Measurements from ENCODE around the gene MLLT10. TPM values are rescaled to one million over a fixed set of nuclear protein-coding genes. Genes with fewer than 3 reads are reported as not detected.

The MLLT10 gene
- total RNA-seq, 4 donors from 2014 or later: 42.8 to 283 (median 48.5) TPM

DNA sequence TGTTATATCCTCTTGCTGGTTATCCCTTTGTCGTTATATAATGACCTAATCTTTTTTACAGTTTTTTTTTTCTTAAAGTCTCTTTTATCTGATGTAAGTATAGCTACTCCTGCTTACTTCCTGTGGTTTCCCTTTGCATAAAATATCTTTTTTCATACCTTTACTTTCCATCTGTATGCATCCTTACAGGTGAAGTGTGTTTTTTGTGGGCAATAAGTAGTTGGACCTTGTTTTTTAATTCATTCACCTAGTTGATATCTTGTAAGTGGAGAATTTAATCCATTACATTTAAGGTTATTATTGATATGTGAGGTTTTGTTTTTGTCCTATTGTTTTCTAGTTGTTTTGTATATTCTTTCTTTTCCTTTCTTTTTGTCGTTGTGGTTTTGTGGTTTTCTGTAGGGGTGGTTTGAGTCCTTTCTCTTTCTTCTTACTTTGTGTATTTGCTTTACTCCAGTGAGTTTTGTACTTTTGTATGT lies 168.6 kb downstream of the MLLT10 start:
- no peak for DNase-seq (ENCODE audit: low spot score in 2 of 2)
- TF ChIP-seq POLR2A (IDR thresholded peaks at IDR 0.05): no peak
- TF ChIP-seq, protein P1, sequence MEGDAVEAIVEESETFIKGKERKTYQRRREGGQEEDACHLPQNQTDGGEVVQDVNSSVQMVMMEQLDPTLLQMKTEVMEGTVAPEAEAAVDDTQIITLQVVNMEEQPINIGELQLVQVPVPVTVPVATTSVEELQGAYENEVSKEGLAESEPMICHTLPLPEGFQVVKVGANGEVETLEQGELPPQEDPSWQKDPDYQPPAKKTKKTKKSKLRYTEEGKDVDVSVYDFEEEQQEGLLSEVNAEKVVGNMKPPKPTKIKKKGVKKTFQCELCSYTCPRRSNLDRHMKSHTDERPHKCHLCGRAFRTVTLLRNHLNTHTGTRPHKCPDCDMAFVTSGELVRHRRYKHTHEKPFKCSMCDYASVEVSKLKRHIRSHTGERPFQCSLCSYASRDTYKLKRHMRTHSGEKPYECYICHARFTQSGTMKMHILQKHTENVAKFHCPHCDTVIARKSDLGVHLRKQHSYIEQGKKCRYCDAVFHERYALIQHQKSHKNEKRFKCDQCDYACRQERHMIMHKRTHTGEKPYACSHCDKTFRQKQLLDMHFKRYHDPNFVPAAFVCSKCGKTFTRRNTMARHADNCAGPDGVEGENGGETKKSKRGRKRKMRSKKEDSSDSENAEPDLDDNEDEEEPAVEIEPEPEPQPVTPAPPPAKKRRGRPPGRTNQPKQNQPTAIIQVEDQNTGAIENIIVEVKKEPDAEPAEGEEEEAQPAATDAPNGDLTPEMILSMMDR (IDR thresholded peaks at IDR 0.05): no peak
- H3K4me3 ChIP-seq (ENCODE audit: low read depth, poor library complexity, severe bottlenecking): no peak overlapping the region
- intact Hi-C loops (cut with DNase I; ENCODE audit: low total_unique reads): no loop called here
- WGBS, 2 donors: 65 to 67% methylated on average over 2 of the region's 2 CpGs

- 94 to 95% methylated on average over 4 to 5 of the region's 5 CpGs for WGBS, 2 donors
- intact Hi-C loops (cut with DNase I; ENCODE audit: low total_unique reads): no loop called here
- TF ChIP-seq, protein P1 (IDR thresholded peaks at IDR 0.05): no peak
- TF ChIP-seq POLR2A (IDR thresholded peaks at IDR 0.05): no peak
- no peak for DNase-seq (ENCODE audit: low spot score in 2 of 2)
- no peak overlapping the region for H3K4me3 ChIP-seq (ENCODE audit: low read depth, poor library complexity, severe bottlenecking)
Measured at GRCh38 chr10:21705142-21705827, 171.3 kb downstream of the MLLT10 start.

DNA sequence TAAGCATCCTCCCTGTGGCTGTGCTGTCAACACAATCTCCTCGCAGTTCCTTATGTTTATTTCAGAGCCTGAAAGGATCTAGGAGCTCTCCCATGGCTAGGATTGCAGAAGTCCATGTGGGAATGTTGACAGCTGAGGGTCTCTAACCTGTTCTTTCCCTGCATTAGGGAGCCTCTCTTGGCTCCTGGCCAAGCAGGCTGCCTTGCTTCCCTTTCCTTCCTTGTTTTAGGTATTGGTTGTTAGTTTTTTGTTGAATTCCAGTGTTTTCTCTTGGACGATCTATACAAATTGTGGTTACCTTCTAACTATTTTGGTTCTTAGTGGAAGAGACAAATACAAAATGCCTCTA lies 171.8 kb downstream of the MLLT10 start:
- DNase-seq (ENCODE audit: low spot score in 2 of 2): no peak
- 89 to 99% methylated on average over 2 of the region's 2 CpGs for WGBS, 2 donors
- TF ChIP-seq, protein P1 (IDR thresholded peaks at IDR 0.05): no peak
- TF ChIP-seq POLR2A (IDR thresholded peaks at IDR 0.05): no peak
- intact Hi-C loops (cut with DNase I; ENCODE audit: low total_unique reads): no loop called here
- no peak overlapping the region for H3K4me3 ChIP-seq (ENCODE audit: low read depth, poor library complexity, severe bottlenecking)

- no peak overlapping the region for H3K4me3 ChIP-seq (ENCODE audit: low read depth, poor library complexity, severe bottlenecking)
- no peak for DNase-seq (ENCODE audit: low spot score in 2 of 2)
- intact Hi-C loops (cut with DNase I; ENCODE audit: low total_unique reads): no loop called here
- WGBS, 2 donors: 91 to 96% methylated on average over 3 of the region's 3 CpGs
- TF ChIP-seq, protein P1 (IDR thresholded peaks at IDR 0.05): no peak
- no peak for TF ChIP-seq POLR2A (IDR thresholded peaks at IDR 0.05)
Measured at GRCh38 chr10:21707498-21707897, 173.5 kb downstream of the MLLT10 start.

DNA sequence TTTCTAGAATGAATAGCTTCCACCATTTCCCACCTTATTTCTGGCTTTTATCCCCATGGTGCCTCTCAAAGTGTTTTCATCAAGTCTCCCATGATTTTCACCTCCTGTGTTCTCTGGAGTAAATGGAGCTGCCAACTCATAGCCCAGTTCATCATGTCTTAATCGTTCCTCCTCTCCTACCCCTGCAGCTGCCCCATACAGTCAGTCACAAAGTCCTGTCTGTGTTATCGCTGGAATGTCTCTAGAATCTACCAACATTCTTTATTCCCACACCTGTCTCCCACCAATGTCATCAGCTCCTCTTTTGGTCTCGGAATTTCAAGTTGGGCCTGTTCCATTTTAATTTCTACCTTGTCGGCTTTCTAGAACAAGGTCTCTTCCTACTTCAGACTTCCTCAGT lies 178.9 kb downstream of the MLLT10 start:
- WGBS, 2 donors: 92 to 94% methylated on average over 4 of the region's 4 CpGs
- intact Hi-C loops (cut with DNase I; ENCODE audit: low total_unique reads): no loop called here

More for the DNA sequence above, 178.9 kb downstream of the MLLT10 start:
- no peak for DNase-seq (ENCODE audit: low spot score in 2 of 2)
- no peak overlapping the region for H3K4me3 ChIP-seq (ENCODE audit: low read depth, poor library complexity, severe bottlenecking)
- TF ChIP-seq POLR2A (IDR thresholded peaks at IDR 0.05): no peak
- TF ChIP-seq, protein P1 (IDR thresholded peaks at IDR 0.05): no peak

Data from lower leg skin (tissue), 4 donors.